NT2/D1 (cell line): ENCODE data around the gene PLXNB2.

Source experiments
- DNase-seq: peaks from one replicate; pipeline ENCODE4 v3.0.0-alpha.2; 2011; ENCODE audit warnings: low read depth, low spot score
- H3K27me3 ChIP-seq: 2 replicates; pipeline ENCODE4 v1.6.0; 2011; ENCODE audit warnings: mild to moderate bottlenecking; ENCODE audit not compliant: insufficient read length, insufficient read depth
- H3K36me3 ChIP-seq: 2 replicates; pipeline ENCODE4 v1.6.1; 2011; ENCODE audit warnings: mild to moderate bottlenecking, low read length, mixed read lengths; ENCODE audit not compliant: insufficient read depth, insufficient read length
- H3K4me1 ChIP-seq: 2 replicates; pipeline ENCODE4 v1.5.1; 2011; ENCODE audit not compliant: insufficient read depth, insufficient read length
- H3K4me3 ChIP-seq: 2 replicates; pipeline ENCODE4 v1.5.1; 2011; ENCODE audit warnings: low read depth; ENCODE audit not compliant: insufficient read length
- H3K9ac ChIP-seq: 2 replicates; pipeline ENCODE4 v1.6.0; 2011; ENCODE audit warnings: low read depth; ENCODE audit not compliant: insufficient read length
- H3K9me3 ChIP-seq: 2 replicates; pipeline ENCODE4 v1.5.1; 2011; ENCODE audit warnings: mild to moderate bottlenecking, low read length; ENCODE audit not compliant: insufficient read depth
- SUZ12 ChIP-seq: IDR thresholded peaks from 2 replicates; pipeline ENCODE4 v1.6.1; 2011; ENCODE audit not compliant: insufficient read length, insufficient read depth; ENCODE audit errors: extremely low read depth
- YY1 ChIP-seq: IDR thresholded peaks from 2 replicates; pipeline ENCODE4 v1.6.1; 2011; ENCODE audit not compliant: insufficient read length, insufficient read depth
- ZNF274 ChIP-seq: IDR thresholded peaks from 2 replicates; pipeline ENCODE4 v1.6.1; 2011; ENCODE audit warnings: mild to moderate bottlenecking, low read depth, low read length

The PLXNB2 gene

DNA sequence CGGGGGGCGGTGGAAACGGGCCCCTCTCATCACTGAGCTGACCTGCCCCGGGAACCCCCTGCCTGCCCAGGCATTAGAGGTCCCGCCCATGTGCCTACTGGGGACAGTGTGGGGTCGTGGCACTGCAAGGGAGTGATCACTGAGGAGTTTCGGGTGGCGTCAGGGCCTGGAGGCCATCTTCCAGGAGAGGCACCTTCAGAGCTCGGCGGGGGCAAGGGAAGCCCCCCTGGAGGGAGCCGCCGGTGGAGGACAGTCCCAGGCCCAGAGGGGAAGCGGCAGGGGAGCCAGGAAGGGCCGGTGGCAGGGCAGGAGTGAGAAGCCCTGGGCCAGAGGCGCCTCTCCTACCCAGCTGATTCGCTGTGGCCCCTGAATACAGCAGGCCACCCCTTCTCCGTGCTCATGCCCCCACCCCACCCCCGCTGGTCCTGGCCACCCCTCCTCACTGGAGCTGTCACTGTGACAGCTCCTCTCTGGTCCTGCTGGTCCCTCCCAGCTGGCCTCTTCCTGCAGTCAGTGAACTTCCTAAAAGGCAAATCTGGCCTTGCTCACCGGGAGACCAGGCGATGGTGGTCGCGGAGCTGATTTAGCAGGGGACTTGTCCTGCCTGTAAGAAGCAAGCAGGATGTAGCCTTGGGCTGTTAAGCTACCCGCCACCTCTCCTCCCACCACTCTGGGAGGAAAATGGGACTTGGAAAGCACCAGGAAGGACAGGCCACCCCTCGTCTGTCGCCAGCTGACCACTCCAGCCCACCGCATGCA, 35.2 kb downstream of the PLXNB2 start:
- H3K9me3 ChIP-seq = peaks cover 11% of the 10 kb centered on the region; the same call in 1 of the 2 replicates
- no peak overlapping the region for H3K4me3 ChIP-seq
- peaks cover 10% of the 10 kb centered on the region for H3K4me1 ChIP-seq
- no peak for DNase-seq
- H3K9ac ChIP-seq = peak overlapping the region; percentile 56
- H3K36me3 ChIP-seq = peaks cover 28% of the 10 kb centered on the region
- H3K27me3 ChIP-seq = peaks cover 21% of the 10 kb centered on the region
- TF ChIP-seq SUZ12 (no peak), YY1 (no peak), ZNF274 (no peak)

DNA sequence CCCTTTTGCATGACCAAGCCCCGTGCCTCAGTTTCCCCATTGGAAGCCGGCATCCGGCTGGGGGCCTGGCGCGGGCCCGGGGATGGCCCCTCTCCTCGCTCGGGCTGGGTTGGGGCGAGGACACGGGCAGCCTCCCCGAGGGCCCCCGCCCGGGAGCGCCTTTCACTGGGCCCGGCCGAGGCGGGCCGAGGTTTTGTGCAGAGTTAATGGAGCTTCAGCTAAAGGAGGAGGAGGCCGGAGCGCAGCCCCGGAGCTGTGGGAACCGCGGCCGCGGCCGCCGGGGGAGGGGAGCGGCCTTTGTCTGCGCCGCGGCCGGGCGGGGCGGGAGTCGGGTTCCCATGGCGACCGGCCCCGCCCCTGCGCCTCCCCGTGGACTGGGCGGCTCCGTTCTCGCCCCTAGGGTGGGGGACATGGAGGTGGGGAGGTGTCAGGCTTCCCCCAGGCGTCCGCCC, 35.9 kb downstream of the PLXNB2 start:
- peaks cover 10% of the 10 kb centered on the region for H3K4me1 ChIP-seq
- H3K9me3 ChIP-seq = peaks cover 8% of the 10 kb centered on the region; the same call in 1 of the 2 replicates
- H3K36me3 ChIP-seq = peaks cover 22% of the 10 kb centered on the region
- no peak for DNase-seq
- no peak overlapping the region for H3K9ac ChIP-seq
- no peak overlapping the region for H3K4me3 ChIP-seq
- peaks cover 21% of the 10 kb centered on the region for H3K27me3 ChIP-seq
- TF ChIP-seq ZNF274 (no peak), SUZ12 (no peak), YY1 (no peak)

DNA sequence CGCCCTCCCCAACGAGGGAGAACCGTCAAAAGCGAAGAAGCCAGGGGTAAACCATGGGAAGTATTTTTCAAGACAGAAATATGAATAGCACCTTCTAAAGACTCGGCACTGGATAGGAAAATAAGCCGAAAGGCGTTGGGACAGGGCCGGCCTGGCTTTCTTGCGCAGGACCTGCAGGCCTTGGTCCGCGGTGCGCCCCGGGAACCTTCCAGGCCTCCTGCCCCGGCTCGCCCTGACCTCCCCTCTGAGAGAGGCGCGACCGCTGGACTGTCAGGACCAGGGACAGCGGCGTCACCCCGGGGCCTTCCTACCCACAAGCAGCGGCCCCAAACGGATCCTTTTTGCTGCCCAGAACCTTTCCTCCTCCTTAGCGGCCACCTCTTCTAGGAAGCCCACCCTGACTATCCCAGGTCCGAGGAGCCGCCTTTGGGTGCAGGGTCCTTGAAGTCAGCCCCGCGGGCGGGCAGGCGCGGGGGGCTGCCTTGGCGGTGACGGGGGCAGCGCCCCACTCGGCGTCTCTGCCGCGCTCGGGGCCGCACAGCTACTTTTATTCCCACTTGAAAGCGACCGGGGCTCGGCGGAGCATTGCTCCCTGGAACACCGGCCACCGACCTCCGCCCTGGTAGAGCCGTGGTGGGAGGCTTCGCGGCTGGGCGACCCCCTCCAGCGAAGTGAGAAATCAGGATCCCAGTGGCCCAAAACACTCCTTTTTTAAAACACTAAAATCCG, 36.6 kb downstream of the PLXNB2 start:
- peak; percentile 57 for DNase-seq
- peaks cover 21% of the 10 kb centered on the region for H3K27me3 ChIP-seq
- TF ChIP-seq YY1 (no peak), ZNF274 (no peak), SUZ12 (no peak)
- H3K36me3 ChIP-seq = peaks cover 14% of the 10 kb centered on the region
- H3K9ac ChIP-seq = peak overlapping the region; percentile 50
- H3K4me1 ChIP-seq = peaks cover 10% of the 10 kb centered on the region
- peak overlapping the region; percentile 42 for H3K4me3 ChIP-seq
- H3K9me3 ChIP-seq = peaks cover 1% of the 10 kb centered on the region; the same call in 1 of the 2 replicates

DNA sequence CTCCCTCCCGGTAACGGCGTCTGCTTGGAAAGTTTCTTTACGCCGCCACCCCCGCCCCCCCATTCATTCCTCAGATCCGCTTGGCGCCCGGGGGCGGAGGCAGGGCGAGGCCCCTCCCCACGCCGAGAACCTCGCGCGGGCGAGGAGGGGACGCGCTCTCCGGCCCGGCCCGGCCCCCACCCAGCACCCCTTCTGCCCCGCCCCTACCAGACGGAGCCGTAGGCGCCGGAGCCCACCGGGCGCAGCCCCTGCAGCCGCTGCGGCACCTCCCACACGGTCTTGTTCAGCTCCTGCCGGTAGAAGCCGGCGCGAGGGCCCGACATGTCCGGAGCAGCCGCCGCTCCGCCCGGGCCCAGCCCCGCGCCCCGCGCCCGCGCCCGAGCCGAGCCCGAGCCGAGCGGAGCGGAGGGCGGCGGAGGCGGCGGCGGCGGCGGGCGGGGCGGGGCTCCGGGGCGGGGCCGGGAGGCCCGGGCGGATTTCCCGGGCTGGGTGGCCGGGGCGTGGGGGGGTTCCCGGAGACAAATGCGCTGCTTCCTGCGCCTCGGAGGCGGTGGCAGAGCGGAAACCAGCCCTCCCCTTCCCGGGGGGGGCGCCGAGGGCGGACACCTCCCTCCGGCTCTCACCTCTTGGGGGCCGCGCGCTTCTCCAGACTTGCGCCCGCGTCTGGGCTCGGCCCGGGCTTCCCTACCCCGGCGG, 37.3 kb downstream of the PLXNB2 start, which contains the start of gene MAPK11:
MAPK11 (minus strand) TSS at position 411 of the 696 bp plus-strand sequence; CDS start at position 323, 88 bp downstream.
- Histone ChIP-seq H3K36me3 (peaks cover 7% of the 10 kb centered on the region), H3K4me3 (peak within 1 kb of the TSS; percentile 42), H3K27me3 (peaks cover 25% of the 10 kb centered on the region), H3K4me1 (peaks cover 10% of the 10 kb centered on the region), H3K9ac (peak within 1 kb of the TSS; percentile 50), H3K9me3 (no peaks in the 10 kb centered on the region; the same call in 1 of the 2 replicates)
- TF ChIP-seq ZNF274 = no peak
- TF ChIP-seq YY1 = no peak
- no peak for TF ChIP-seq SUZ12
- DNase-seq = no peak

DNA sequence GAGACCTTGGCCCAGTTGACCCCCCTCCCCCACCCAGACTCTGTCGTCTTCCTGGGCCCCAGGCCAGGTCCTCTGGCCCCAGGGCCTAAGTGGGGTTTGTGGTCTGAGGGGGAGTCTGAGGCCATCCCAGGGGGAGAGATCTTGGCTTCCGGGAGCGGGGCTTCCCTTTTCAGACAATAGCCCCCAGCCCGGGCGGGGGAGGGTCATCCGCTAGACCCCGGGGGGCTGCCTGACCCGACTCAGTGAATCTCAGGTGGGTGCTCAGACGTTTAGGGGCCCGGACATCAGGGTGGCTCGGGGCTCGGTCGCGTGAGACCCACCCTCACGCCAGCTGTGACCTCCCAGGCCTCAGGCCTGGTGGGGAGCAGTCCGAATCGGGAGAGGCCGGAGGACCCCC, 37.9 kb downstream of the PLXNB2 start:
- Histone ChIP-seq H3K4me1 (peaks cover 10% of the 10 kb centered on the region), H3K4me3 (no peak overlapping the region), H3K9ac (peak overlapping the region; percentile 21), H3K9me3 (no peaks in the 10 kb centered on the region; the same call in 1 of the 2 replicates), H3K36me3 (peaks cover 4% of the 10 kb centered on the region), H3K27me3 (peaks cover 25% of the 10 kb centered on the region)
- no peak for DNase-seq
- no peak for TF ChIP-seq YY1
- TF ChIP-seq SUZ12 = no peak
- no peak for TF ChIP-seq ZNF274

DNA sequence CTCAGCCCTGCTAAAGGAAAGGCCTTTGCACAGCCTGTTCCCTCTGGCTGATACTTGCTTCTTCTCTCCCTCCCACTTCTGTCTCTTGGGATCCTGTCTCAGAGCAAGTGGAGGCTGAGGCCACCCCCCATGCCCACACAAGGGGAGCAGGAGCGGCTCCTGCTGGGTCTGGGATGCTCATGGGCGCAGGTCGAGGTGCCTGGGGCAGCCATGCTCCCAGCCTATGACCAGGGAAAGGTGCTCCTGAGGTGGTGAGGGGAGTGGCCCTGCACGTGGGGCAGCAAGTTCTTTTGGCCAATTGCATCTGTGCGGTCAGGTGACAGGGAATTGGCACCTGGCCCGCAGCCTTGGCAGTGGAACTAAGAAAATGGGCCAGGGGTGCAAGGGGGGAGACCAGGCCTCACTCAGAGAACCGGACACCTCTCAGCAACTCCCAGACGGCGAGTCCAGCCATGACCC, 38.8 kb downstream of the PLXNB2 start:
- H3K9ac ChIP-seq = no peak overlapping the region

More for the DNA sequence above, 38.8 kb downstream of the PLXNB2 start:
- Histone ChIP-seq H3K36me3 (no peaks in the 10 kb centered on the region), H3K4me3 (no peak overlapping the region), H3K9me3 (no peaks in the 10 kb centered on the region; the same call in 1 of the 2 replicates), H3K27me3 (peaks cover 25% of the 10 kb centered on the region), H3K4me1 (peaks cover 10% of the 10 kb centered on the region)
- DNase-seq = no peak
- TF ChIP-seq SUZ12 (no peak), ZNF274 (no peak), YY1 (no peak)
